HG03432 (cell line): ENCODE measurements around the gene GTF2H2.
"Not testable (repeated sequence)": the region's sequence is repeated elsewhere in the genome, so short reads cannot be mapped to it uniquely, and the experiment has no call there.

ENCODE experiments used
- ATAC-seq: cut with Tn5 transposase; IDR thresholded peaks from one replicate; pipeline ENCODE4 v1.9.1; 2021; ENCODE audit warnings: mild to moderate bottlenecking, moderate library complexity; ENCODE audit not compliant: unreplicated experiment

Gene GTF2H2

DNA sequence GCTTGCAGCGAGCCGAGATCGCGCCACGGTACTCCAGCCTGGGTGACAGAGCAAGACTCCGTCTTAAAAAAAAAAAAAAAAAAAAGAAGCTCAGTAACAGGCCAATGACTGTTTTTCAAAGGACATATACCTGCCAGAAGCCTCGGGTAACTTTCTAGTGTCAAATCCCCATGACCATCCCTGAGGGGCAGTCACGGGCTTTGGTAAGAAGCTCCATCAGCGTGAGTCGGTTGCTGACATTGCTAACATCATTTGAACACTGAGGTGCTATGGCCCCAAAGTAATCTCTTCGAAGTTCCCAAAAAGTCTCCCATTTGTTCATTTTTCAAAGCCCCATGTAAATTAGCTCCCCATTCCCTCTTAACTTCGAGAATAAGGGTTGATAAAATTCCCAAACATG lies 53.9 kb downstream of the GTF2H2 start:
- no peak for ATAC-seq

DNA sequence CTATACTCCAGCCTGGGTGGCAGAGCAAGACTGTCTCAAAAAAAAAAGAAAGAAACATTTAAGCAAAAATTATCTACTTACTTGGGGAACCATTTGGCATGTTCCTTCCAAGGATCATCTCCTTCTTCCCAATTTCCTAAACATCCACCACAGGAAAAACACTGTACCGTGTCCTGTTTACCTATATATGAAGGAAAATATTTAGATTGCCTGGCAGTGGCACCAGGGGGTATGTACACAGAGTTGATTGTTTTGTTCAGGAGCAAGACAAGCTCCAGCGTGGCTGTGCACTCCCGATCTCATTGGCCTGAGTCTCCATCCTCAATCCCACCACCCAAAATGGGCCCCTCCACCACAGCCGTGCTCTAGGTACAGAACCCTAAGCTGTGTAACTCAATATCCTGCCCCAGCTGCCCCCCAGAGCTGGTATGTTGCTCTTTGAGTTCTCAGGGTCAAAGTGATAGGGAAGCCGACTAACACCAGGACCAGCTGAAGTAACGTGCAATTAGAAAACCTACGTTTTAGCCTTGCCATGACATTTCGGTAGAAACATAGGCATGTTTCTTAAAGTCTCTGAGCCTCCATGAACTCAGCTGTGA lies 56.2 kb downstream of the GTF2H2 start:
- ATAC-seq: no peak

DNA sequence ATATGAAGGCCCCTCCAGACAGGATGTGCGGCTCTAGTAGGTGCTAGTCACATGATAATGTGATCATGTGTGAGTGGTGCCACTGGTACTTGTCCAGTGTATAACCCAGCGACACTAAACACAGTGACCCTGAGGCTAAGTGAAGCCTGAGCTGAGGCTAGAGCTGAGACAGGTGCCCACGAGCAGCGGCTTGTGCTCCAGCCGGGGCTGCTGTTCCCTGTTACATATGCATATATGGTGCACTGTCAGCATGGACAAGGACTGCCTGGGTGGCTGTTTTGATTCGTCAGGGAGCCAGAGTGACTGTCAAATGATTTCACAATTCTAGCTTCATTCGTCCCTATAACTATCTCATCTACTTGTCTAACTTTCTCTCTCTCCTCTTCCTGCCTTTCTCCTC lies 60.5 kb downstream of the GTF2H2 start:
- not testable (repeated sequence) for ATAC-seq
